Lower leg skin (tissue), 3 donors: ENCODE results near the gene FGF3.

Experiments
- POLR2A ChIP-seq, 2 donors: fragments of 450-650 bp; IDR thresholded peaks; one replicate each; pipeline ENCODE4 v1.6.1; 2016 to 2017; ENCODE audit warnings: antibody characterized with exemption in 2 of 2, mild to moderate bottlenecking in 1 of 2, moderate library complexity in 1 of 2
- TF ChIP-seq, protein P1 (sequence below), 3 donors: fragments of 450-650 bp; IDR thresholded peaks; one replicate each; pipeline ENCODE4 v1.5.1; 2016; ENCODE audit warnings: antibody characterized with exemption in 3 of 3, mild to moderate bottlenecking in 3 of 3, moderate library complexity in 2 of 3

- TF ChIP-seq, protein P1, sequence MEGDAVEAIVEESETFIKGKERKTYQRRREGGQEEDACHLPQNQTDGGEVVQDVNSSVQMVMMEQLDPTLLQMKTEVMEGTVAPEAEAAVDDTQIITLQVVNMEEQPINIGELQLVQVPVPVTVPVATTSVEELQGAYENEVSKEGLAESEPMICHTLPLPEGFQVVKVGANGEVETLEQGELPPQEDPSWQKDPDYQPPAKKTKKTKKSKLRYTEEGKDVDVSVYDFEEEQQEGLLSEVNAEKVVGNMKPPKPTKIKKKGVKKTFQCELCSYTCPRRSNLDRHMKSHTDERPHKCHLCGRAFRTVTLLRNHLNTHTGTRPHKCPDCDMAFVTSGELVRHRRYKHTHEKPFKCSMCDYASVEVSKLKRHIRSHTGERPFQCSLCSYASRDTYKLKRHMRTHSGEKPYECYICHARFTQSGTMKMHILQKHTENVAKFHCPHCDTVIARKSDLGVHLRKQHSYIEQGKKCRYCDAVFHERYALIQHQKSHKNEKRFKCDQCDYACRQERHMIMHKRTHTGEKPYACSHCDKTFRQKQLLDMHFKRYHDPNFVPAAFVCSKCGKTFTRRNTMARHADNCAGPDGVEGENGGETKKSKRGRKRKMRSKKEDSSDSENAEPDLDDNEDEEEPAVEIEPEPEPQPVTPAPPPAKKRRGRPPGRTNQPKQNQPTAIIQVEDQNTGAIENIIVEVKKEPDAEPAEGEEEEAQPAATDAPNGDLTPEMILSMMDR (IDR thresholded peaks at IDR 0.05): no peak
- TF ChIP-seq POLR2A (IDR thresholded peaks at IDR 0.05): no peak
These were observed 44.5 kb upstream of the FGF3 start for GRCh38 chr11:69863544-69864200.
